DND-41 (cell line): ENCODE data around the gene ZNF462.

Experiments
- EZH2 ChIP-seq: IDR thresholded peaks from 3 replicates; pipeline ENCODE4 v1.6.1; 2012; ENCODE audit warnings: borderline replicate concordance, low read depth, mild to moderate bottlenecking, moderate library complexity, low read length, inconsistent platforms; ENCODE audit not compliant: severe bottlenecking
- TF ChIP-seq, protein P1 (sequence below): IDR thresholded peaks from 2 replicates; pipeline ENCODE4 v1.5.1; 2012; ENCODE audit warnings: borderline replicate concordance, low read length, moderate library complexity, mild to moderate bottlenecking; ENCODE audit not compliant: poor library complexity, severe bottlenecking; ENCODE audit errors: extremely low read depth

DNA sequence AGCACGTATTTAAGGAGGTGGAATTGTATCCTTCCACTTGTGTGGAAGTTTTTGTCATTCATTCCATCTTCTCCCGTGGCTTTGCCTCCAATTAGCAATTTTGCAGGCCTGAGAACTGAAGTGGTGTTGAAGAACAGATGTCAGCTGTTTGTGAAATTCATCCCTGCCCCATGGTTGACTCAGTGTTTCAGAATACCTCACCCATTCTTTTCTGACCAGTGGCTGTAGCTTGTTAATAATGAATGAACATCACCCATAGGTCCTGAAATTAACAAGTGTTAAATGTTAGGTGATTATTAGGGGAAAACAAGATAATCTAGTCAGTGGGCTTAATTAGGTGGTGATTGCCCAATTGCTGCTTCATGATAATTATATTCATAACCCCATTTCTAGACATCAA lies 11.7 kb downstream of the ZNF462 start:
- TF ChIP-seq, protein P1, sequence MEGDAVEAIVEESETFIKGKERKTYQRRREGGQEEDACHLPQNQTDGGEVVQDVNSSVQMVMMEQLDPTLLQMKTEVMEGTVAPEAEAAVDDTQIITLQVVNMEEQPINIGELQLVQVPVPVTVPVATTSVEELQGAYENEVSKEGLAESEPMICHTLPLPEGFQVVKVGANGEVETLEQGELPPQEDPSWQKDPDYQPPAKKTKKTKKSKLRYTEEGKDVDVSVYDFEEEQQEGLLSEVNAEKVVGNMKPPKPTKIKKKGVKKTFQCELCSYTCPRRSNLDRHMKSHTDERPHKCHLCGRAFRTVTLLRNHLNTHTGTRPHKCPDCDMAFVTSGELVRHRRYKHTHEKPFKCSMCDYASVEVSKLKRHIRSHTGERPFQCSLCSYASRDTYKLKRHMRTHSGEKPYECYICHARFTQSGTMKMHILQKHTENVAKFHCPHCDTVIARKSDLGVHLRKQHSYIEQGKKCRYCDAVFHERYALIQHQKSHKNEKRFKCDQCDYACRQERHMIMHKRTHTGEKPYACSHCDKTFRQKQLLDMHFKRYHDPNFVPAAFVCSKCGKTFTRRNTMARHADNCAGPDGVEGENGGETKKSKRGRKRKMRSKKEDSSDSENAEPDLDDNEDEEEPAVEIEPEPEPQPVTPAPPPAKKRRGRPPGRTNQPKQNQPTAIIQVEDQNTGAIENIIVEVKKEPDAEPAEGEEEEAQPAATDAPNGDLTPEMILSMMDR, result no peak
- TF ChIP-seq EZH2, result no peak
